GM12875 (cell line): Measurements from ENCODE around the gene IMMT.
"Not testable (repeated sequence)": the region's sequence is repeated elsewhere in the genome, so short reads cannot be mapped to it uniquely, and the experiment has no call there.

Experiments used
- H3K4me3 ChIP-seq: one replicate; pipeline ENCODE4 v1.5.1; 2011; ENCODE audit warnings: low read depth, low read length, control low read depth
- CTCF ChIP-seq: IDR thresholded peaks from 2 replicates; pipeline ENCODE4 v1.5.1; 2011; ENCODE audit warnings: low read depth, mild to moderate bottlenecking, control low read depth, inconsistent platforms, low read length, moderate library complexity, borderline replicate concordance; ENCODE audit not compliant: insufficient read depth

IMMT gene

GRCh38 chr2:86232373-86232784 is 37.1 kb upstream of the IMMT start:
- no peak for TF ChIP-seq CTCF
- H3K4me3 ChIP-seq, result no peak overlapping the region

- TF ChIP-seq CTCF, result no peak
- no peak overlapping the region for H3K4me3 ChIP-seq
These were observed 36.6 kb upstream of the IMMT start for GRCh38 chr2:86231680-86232372.

- no peak overlapping the region for H3K4me3 ChIP-seq
- no peak for TF ChIP-seq CTCF
These were observed 35.7 kb upstream of the IMMT start for GRCh38 chr2:86230961-86231360.

GRCh38 chr2:86229221-86229620 is 34.0 kb upstream of the IMMT start:
- H3K4me3 ChIP-seq, result no peak overlapping the region
- no peak for TF ChIP-seq CTCF

- not testable (repeated sequence) for H3K4me3 ChIP-seq
These were observed 33.3 kb upstream of the IMMT start for GRCh38 chr2:86228574-86228973.

- no peak for TF ChIP-seq CTCF
These were observed 32.4 kb upstream of the IMMT start for GRCh38 chr2:86227685-86228084.

GRCh38 chr2:86226636-86227520 is 31.6 kb upstream of the IMMT start:
- H3K4me3 ChIP-seq, result no peak overlapping the region
- TF ChIP-seq CTCF, result no peak

More at GRCh38 chr2:86227685-86228084, 32.4 kb upstream of the IMMT start:
- H3K4me3 ChIP-seq, result no peak overlapping the region
